MM.1S (cell line): ENCODE results near the gene GPX4.

Source experiments
- DNase-seq: peaks from one replicate; pipeline ENCODE4 v3.0.0-alpha.2; 2015
- H2AFZ ChIP-seq: fragments of 300-600 bp; sonication (generic); 2 replicates; pipeline ENCODE4 v1.6.0; 2016; ENCODE audit warnings: antibody characterized with exemption, low read length
- H3F3A ChIP-seq: fragments of 300-600 bp; sonication (generic); 2 replicates; pipeline ENCODE4 v1.6.1; 2016; ENCODE audit warnings: mild to moderate bottlenecking, antibody characterized with exemption, low read length, moderate library complexity, mixed read lengths; ENCODE audit not compliant: insufficient read depth
- H3K27ac ChIP-seq: fragments of 300-600 bp; sonication (generic); 2 replicates; pipeline ENCODE4 v1.5.1; 2016; ENCODE audit warnings: mild to moderate bottlenecking, low read length
- H3K27me3 ChIP-seq: fragments of 300-600 bp; sonication (generic); replicated peaks from 2 replicates; pipeline ENCODE4 v1.6.0; 2016; ENCODE audit warnings: low read length; ENCODE audit not compliant: insufficient read depth
- H3K36me3 ChIP-seq: fragments of 300-600 bp; sonication (generic); replicated peaks from 2 replicates; pipeline ENCODE4 v1.6.1; 2016; ENCODE audit warnings: mild to moderate bottlenecking, low read length, mixed read lengths; ENCODE audit not compliant: insufficient read depth
- H3K4me1 ChIP-seq: fragments of 300-600 bp; sonication (generic); 2 replicates; pipeline ENCODE4 v1.6.1; 2016; ENCODE audit warnings: low read length, mixed read lengths
- H3K4me2 ChIP-seq: fragments of 300-600 bp; sonication (generic); 2 replicates; pipeline ENCODE4 v1.6.0; 2016; ENCODE audit warnings: low read depth, low read length
- H3K4me3 ChIP-seq: fragments of 300-600 bp; sonication (generic); 2 replicates; pipeline ENCODE4 v1.5.1; 2016; ENCODE audit warnings: low read length, mixed read lengths
- H3K79me2 ChIP-seq: fragments of 300-600 bp; sonication (generic); 2 replicates; pipeline ENCODE4 v1.6.1; 2016; ENCODE audit warnings: mixed run types, low read length, mixed read lengths
- H3K9ac ChIP-seq: fragments of 300-600 bp; sonication (generic); 2 replicates; pipeline ENCODE4 v1.6.1; 2016; ENCODE audit warnings: low read length, mixed read lengths
- H3K9me2 ChIP-seq: fragments of 300-600 bp; sonication (generic); replicated peaks from 2 replicates; pipeline ENCODE4 v1.6.1; 2016; ENCODE audit warnings: mild to moderate bottlenecking, low read length, mixed read lengths; ENCODE audit not compliant: insufficient read depth
- H3K9me3 ChIP-seq: fragments of 300-600 bp; sonication (generic); replicated peaks from 2 replicates; pipeline ENCODE4 v1.6.1; 2016; ENCODE audit warnings: mild to moderate bottlenecking, low read length, mixed read lengths; ENCODE audit not compliant: insufficient read depth
- H4K20me1 ChIP-seq: fragments of 300-600 bp; sonication (generic); 2 replicates; pipeline ENCODE4 v1.6.1; 2016; ENCODE audit warnings: mild to moderate bottlenecking, low read length, moderate library complexity, mixed read lengths; ENCODE audit not compliant: insufficient read depth
- EZH2 ChIP-seq: fragments of 300-600 bp; sonication (generic); optimal IDR thresholded peaks from 2 replicates; pipeline ENCODE3; 2017; ENCODE audit warnings: low read depth, mild to moderate bottlenecking, antibody characterized with exemption, low read length, mixed read lengths
- EZH2phosphoT487 ChIP-seq: fragments of 300-600 bp; sonication (generic); IDR thresholded peaks from 2 replicates; pipeline ENCODE4 v1.6.1; 2018; ENCODE audit warnings: antibody characterized with exemption, low read length
- TF ChIP-seq, protein P1 (sequence below): fragments of 300-600 bp; sonication (generic); IDR thresholded peaks from 2 replicates; pipeline ENCODE4 v1.5.1; 2016; ENCODE audit warnings: antibody characterized with exemption, low read length, mixed read lengths

Gene GPX4

DNA sequence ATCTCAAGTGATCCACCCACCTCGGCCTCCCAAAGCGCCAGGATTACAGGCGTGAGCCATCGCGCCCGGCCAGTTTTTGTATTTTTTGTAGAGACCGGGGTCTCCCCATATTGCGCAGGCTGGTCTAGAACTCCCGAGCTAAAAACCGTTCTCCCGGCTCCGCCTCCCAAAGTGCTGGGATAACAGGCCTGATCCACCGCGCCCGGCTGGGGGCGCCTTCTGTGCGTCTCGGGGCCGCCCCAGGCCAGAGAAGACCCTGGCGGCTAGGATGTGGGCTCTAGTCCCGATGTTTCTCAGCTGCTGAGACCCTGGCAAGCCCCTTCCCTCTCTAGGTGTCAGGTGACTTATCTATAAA, 33.2 kb upstream of the GPX4 start:
- TF ChIP-seq, protein P1, sequence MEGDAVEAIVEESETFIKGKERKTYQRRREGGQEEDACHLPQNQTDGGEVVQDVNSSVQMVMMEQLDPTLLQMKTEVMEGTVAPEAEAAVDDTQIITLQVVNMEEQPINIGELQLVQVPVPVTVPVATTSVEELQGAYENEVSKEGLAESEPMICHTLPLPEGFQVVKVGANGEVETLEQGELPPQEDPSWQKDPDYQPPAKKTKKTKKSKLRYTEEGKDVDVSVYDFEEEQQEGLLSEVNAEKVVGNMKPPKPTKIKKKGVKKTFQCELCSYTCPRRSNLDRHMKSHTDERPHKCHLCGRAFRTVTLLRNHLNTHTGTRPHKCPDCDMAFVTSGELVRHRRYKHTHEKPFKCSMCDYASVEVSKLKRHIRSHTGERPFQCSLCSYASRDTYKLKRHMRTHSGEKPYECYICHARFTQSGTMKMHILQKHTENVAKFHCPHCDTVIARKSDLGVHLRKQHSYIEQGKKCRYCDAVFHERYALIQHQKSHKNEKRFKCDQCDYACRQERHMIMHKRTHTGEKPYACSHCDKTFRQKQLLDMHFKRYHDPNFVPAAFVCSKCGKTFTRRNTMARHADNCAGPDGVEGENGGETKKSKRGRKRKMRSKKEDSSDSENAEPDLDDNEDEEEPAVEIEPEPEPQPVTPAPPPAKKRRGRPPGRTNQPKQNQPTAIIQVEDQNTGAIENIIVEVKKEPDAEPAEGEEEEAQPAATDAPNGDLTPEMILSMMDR = no peak
- TF ChIP-seq EZH2phosphoT487 (no peak), EZH2 (no peak)
- Histone ChIP-seq H3K36me3 (peaks cover 6% of the 10 kb centered on the region; the same call in 1 of the 2 replicates), H2AFZ (no peak overlapping the region), H3K4me3 (no peak overlapping the region), H3K4me2 (no peak overlapping the region), H3K4me1 (peaks cover 12% of the 10 kb centered on the region), H3K27me3 (no peaks in the 10 kb centered on the region), H4K20me1 (0 out of 2 replicates have a peak, but pooled peaks cover 5% of the 10 kb centered on the region), H3K9me2 (no peaks in the 10 kb centered on the region), H3K9me3 (no peaks in the 10 kb centered on the region), H3F3A (peaks cover 58% of the 10 kb centered on the region), H3K9ac (no peak overlapping the region), H3K79me2 (peaks cover 84% of the 10 kb centered on the region), H3K27ac (no peak overlapping the region)
- DNase-seq = no peak

DNA sequence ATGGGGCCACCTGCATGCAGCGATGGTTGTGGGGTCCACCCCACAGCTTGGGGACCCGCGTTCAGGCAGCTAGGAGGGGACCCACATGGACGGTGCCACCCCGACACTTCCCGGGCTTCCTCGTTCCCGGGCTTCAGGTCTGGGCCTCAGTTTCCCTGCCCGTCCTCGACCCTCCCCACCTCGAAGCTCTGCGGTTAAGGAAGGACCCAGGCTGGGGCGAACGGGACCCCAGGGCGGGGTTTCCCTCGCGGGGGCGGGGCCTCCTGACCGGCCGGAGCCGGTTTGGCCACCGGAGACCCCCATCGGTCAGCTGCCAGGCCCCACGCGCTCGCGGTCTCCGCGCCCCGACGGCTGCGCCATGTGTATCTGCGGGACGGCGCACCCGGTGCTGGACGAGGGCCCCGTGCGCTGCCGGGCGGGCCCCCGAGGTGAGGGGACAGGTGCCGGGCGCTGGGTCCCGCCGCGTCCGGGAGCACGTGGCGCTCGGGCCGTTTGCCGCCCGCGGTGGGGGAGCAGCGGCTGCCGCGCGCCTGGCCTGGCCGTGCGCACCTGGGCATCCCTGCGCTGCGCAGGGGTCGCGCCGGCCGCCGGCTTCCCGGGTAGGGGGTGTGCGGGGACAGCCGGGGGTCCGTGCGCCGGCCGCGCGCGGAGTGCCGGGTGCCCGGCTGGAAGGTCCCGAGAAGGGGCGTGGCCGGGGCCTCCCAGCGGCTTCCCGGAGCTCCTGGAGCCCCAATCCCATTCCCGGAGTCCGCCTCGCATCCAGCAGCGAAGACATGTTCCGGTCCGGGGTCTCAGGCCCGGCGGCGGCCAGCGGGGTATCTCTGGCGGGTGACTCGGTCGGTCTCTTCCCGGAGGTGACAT, 32.6 kb upstream of the GPX4 start:
- no peaks in the 10 kb centered on the region for H3K27me3 ChIP-seq
- H3K9me3 ChIP-seq = no peaks in the 10 kb centered on the region
- H3K27ac ChIP-seq = no peak overlapping the region
- no peaks in the 10 kb centered on the region for H3K9me2 ChIP-seq
- no peak for DNase-seq
- TF ChIP-seq EZH2phosphoT487 (no peak), EZH2 (no peak)
- TF ChIP-seq, protein P1 = no peak
- H3K79me2 ChIP-seq = peaks cover 90% of the 10 kb centered on the region
- H3K36me3 ChIP-seq = peaks cover 6% of the 10 kb centered on the region; the same call in 1 of the 2 replicates
- H3K4me2 ChIP-seq = no peak overlapping the region
- H3F3A ChIP-seq = peaks cover 58% of the 10 kb centered on the region
- H3K4me1 ChIP-seq = peaks cover 18% of the 10 kb centered on the region
- no peak overlapping the region for H3K4me3 ChIP-seq
- H4K20me1 ChIP-seq = 0 out of 2 replicates have a peak, but pooled peaks cover 5% of the 10 kb centered on the region
- no peak overlapping the region for H2AFZ ChIP-seq
- no peak overlapping the region for H3K9ac ChIP-seq

DNA sequence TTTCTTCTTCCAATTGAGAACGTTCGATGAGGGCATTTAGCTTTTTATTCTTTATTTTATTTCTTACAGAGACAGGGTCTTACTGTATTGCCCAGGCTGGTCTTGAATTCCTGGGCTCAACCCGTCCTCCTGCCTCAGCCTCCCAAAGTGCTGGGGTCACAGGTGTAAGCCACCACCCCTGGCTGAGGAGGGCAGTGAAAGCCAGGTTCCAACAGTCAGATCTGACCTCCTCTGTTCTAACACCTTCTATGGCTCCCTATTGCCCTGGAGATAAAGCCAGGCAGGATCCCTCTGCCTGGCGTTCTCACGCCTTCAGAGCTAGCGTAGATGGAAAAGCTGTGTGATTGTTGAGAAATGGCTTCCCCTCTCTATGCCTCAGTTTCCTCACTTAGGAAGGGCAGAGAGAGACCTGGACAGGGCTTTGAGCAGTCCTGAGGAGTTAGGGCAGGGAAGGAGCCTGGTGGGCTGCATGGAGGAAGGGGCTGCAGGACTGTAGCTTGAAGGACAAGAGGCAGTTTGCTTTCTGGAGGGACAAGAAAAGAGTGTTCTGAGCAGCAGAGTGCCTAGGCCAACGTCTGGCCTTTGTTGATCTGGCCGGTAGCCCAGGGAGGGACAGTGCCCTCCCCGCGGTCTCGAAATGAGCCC, 31.3 kb upstream of the GPX4 start:
- Histone ChIP-seq H3K79me2 (peaks cover 84% of the 10 kb centered on the region), H2AFZ (no peak overlapping the region), H4K20me1 (0 out of 2 replicates have a peak, but pooled peaks cover 5% of the 10 kb centered on the region), H3F3A (peaks cover 57% of the 10 kb centered on the region), H3K36me3 (peaks cover 6% of the 10 kb centered on the region; the same call in 1 of the 2 replicates), H3K4me1 (peaks cover 22% of the 10 kb centered on the region), H3K9me3 (no peaks in the 10 kb centered on the region), H3K27me3 (no peaks in the 10 kb centered on the region), H3K9me2 (no peaks in the 10 kb centered on the region), H3K4me3 (no peak overlapping the region), H3K9ac (no peak overlapping the region), H3K27ac (no peak overlapping the region), H3K4me2 (no peak overlapping the region)
- TF ChIP-seq EZH2 (no peak), EZH2phosphoT487 (no peak)
- TF ChIP-seq, protein P1 = no peak
- DNase-seq = no peak
